Measurements from ENCODE around the gene PTCD2.

- no peak for TF ChIP-seq POLR2A (IDR thresholded peaks at IDR 0.05)
- TF ChIP-seq, protein P1, sequence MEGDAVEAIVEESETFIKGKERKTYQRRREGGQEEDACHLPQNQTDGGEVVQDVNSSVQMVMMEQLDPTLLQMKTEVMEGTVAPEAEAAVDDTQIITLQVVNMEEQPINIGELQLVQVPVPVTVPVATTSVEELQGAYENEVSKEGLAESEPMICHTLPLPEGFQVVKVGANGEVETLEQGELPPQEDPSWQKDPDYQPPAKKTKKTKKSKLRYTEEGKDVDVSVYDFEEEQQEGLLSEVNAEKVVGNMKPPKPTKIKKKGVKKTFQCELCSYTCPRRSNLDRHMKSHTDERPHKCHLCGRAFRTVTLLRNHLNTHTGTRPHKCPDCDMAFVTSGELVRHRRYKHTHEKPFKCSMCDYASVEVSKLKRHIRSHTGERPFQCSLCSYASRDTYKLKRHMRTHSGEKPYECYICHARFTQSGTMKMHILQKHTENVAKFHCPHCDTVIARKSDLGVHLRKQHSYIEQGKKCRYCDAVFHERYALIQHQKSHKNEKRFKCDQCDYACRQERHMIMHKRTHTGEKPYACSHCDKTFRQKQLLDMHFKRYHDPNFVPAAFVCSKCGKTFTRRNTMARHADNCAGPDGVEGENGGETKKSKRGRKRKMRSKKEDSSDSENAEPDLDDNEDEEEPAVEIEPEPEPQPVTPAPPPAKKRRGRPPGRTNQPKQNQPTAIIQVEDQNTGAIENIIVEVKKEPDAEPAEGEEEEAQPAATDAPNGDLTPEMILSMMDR (IDR thresholded peaks at IDR 0.05): no peak
These were observed 14.7 kb upstream of the PTCD2 start for GRCh38 chr5:72305194-72306142.
